ENCODE data around the gene RNF111.
A peak's percentile ranks its signal among the peaks of the same experiment; 100 is the strongest.

Gene RNF111

GRCh38 chr15:58987491-58988005 is at the start of gene RNF111:
RNF111 (plus strand) TSS chr15:58987663; CDS start chr15:59030823, 43,160 bp downstream.
- H3K36me3 ChIP-seq (ENCODE audit: insufficient read depth, low read length): no peaks in the 10 kb centered on the region

GRCh38 chr15:58947179-58947578 is 40.3 kb upstream of the RNF111 start:
- no peak overlapping the region for H3K9ac ChIP-seq (ENCODE audit: low read depth, low read length)
- H3K4me1 ChIP-seq (ENCODE audit: insufficient read depth, low read length): peaks cover 4% of the 10 kb centered on the region; the same call in 1 of the 2 replicates
- no peaks in the 10 kb centered on the region for H3K36me3 ChIP-seq (ENCODE audit: insufficient read depth, low read length)
- H3K9me3 ChIP-seq (ENCODE audit: control insufficient read depth, insufficient read depth, low read length): no peaks in the 10 kb centered on the region

More at GRCh38 chr15:58987491-58988005, at the start of gene RNF111:
- Histone ChIP-seq H3K9ac (ENCODE audit: low read depth, low read length) (peak within 1 kb of the TSS; percentile 96), H3K4me1 (ENCODE audit: insufficient read depth, low read length) (peaks cover 3% of the 10 kb centered on the region; the same call in 1 of the 2 replicates), H3K9me3 (ENCODE audit: control insufficient read depth, insufficient read depth, low read length) (no peaks in the 10 kb centered on the region)

GRCh38 chr15:58951388-58952007 is 36.0 kb upstream of the RNF111 start:
- Histone ChIP-seq H3K9ac (ENCODE audit: low read depth, low read length) (no peak overlapping the region), H3K9me3 (ENCODE audit: control insufficient read depth, insufficient read depth, low read length) (no peaks in the 10 kb centered on the region), H3K36me3 (ENCODE audit: insufficient read depth, low read length) (no peaks in the 10 kb centered on the region), H3K4me1 (ENCODE audit: insufficient read depth, low read length) (peaks cover 8% of the 10 kb centered on the region; the same call in 1 of the 2 replicates)

- H3K4me1 ChIP-seq (ENCODE audit: insufficient read depth, low read length): peaks cover 8% of the 10 kb centered on the region; the same call in 1 of the 2 replicates
- no peaks in the 10 kb centered on the region for H3K36me3 ChIP-seq (ENCODE audit: insufficient read depth, low read length)
- H3K9ac ChIP-seq (ENCODE audit: low read depth, low read length): no peak overlapping the region
- H3K9me3 ChIP-seq (ENCODE audit: control insufficient read depth, insufficient read depth, low read length): no peaks in the 10 kb centered on the region
Measured at GRCh38 chr15:58952751-58953150, 34.7 kb upstream of the RNF111 start.

- peaks cover 3% of the 10 kb centered on the region; the same call in 1 of the 2 replicates for H3K4me1 ChIP-seq (ENCODE audit: insufficient read depth, low read length)
- no peaks in the 10 kb centered on the region for H3K9me3 ChIP-seq (ENCODE audit: control insufficient read depth, insufficient read depth, low read length)
- no peak overlapping the region for H3K9ac ChIP-seq (ENCODE audit: low read depth, low read length)
- no peaks in the 10 kb centered on the region for H3K36me3 ChIP-seq (ENCODE audit: insufficient read depth, low read length)
Measured at GRCh38 chr15:58957101-58957973, 30.1 kb upstream of the RNF111 start.

GRCh38 chr15:58958811-58959210 is 28.7 kb upstream of the RNF111 start:
- H3K9ac ChIP-seq (ENCODE audit: low read depth, low read length): no peak overlapping the region
- H3K4me1 ChIP-seq (ENCODE audit: insufficient read depth, low read length): no peaks in the 10 kb centered on the region; the same call in 1 of the 2 replicates
- H3K9me3 ChIP-seq (ENCODE audit: control insufficient read depth, insufficient read depth, low read length): no peaks in the 10 kb centered on the region
- H3K36me3 ChIP-seq (ENCODE audit: insufficient read depth, low read length): no peaks in the 10 kb centered on the region

- Histone ChIP-seq H3K9ac (ENCODE audit: low read depth, low read length) (no peak overlapping the region), H3K36me3 (ENCODE audit: insufficient read depth, low read length) (no peaks in the 10 kb centered on the region)
Measured at GRCh38 chr15:58962136-58962535, 25.3 kb upstream of the RNF111 start.

GRCh38 chr15:58962662-58963565 is 24.5 kb upstream of the RNF111 start:
- H3K4me1 ChIP-seq (ENCODE audit: insufficient read depth, low read length): no peaks in the 10 kb centered on the region
- H3K36me3 ChIP-seq (ENCODE audit: insufficient read depth, low read length): no peaks in the 10 kb centered on the region
- no peak overlapping the region for H3K9ac ChIP-seq (ENCODE audit: low read depth, low read length)
- H3K9me3 ChIP-seq (ENCODE audit: control insufficient read depth, insufficient read depth, low read length): no peaks in the 10 kb centered on the region

More at GRCh38 chr15:58962136-58962535, 25.3 kb upstream of the RNF111 start:
- Histone ChIP-seq H3K4me1 (ENCODE audit: insufficient read depth, low read length) (no peaks in the 10 kb centered on the region; the same call in 1 of the 2 replicates), H3K9me3 (ENCODE audit: control insufficient read depth, insufficient read depth, low read length) (no peaks in the 10 kb centered on the region)

GRCh38 chr15:58966698-58967097 is 20.8 kb upstream of the RNF111 start:
- no peaks in the 10 kb centered on the region for H3K4me1 ChIP-seq (ENCODE audit: insufficient read depth, low read length)
- H3K9ac ChIP-seq (ENCODE audit: low read depth, low read length): no peak overlapping the region
- H3K36me3 ChIP-seq (ENCODE audit: insufficient read depth, low read length): no peaks in the 10 kb centered on the region
- H3K9me3 ChIP-seq (ENCODE audit: control insufficient read depth, insufficient read depth, low read length): no peaks in the 10 kb centered on the region

GRCh38 chr15:58967479-58967878 is 20.0 kb upstream of the RNF111 start:
- no peaks in the 10 kb centered on the region for H3K9me3 ChIP-seq (ENCODE audit: control insufficient read depth, insufficient read depth, low read length)
- H3K9ac ChIP-seq (ENCODE audit: low read depth, low read length): no peak overlapping the region
- no peaks in the 10 kb centered on the region for H3K36me3 ChIP-seq (ENCODE audit: insufficient read depth, low read length)
- H3K4me1 ChIP-seq (ENCODE audit: insufficient read depth, low read length): no peaks in the 10 kb centered on the region

GRCh38 chr15:58977887-58978286 is 9.6 kb upstream of the RNF111 start:
- Histone ChIP-seq H3K9ac (ENCODE audit: low read depth, low read length) (no peak overlapping the region), H3K4me1 (ENCODE audit: insufficient read depth, low read length) (no peaks in the 10 kb centered on the region), H3K9me3 (ENCODE audit: control insufficient read depth, insufficient read depth, low read length) (no peaks in the 10 kb centered on the region), H3K36me3 (ENCODE audit: insufficient read depth, low read length) (no peaks in the 10 kb centered on the region)

GRCh38 chr15:58980351-58980939 is 7.0 kb upstream of the RNF111 start:
- Histone ChIP-seq H3K9me3 (ENCODE audit: control insufficient read depth, insufficient read depth, low read length) (no peaks in the 10 kb centered on the region), H3K9ac (ENCODE audit: low read depth, low read length) (no peak overlapping the region), H3K36me3 (ENCODE audit: insufficient read depth, low read length) (no peaks in the 10 kb centered on the region), H3K4me1 (ENCODE audit: insufficient read depth, low read length) (no peaks in the 10 kb centered on the region)

GRCh38 chr15:58981808-58982475 is 5.5 kb upstream of the RNF111 start:
- Histone ChIP-seq H3K9me3 (ENCODE audit: control insufficient read depth, insufficient read depth, low read length) (no peaks in the 10 kb centered on the region), H3K9ac (ENCODE audit: low read depth, low read length) (no peak overlapping the region), H3K4me1 (ENCODE audit: insufficient read depth, low read length) (no peaks in the 10 kb centered on the region)

More at GRCh38 chr15:58981808-58982475, 5.5 kb upstream of the RNF111 start:
- H3K36me3 ChIP-seq (ENCODE audit: insufficient read depth, low read length): no peaks in the 10 kb centered on the region
